ENCODE data around the gene MPV17L2. TPM values are rescaled to one million over a fixed set of nuclear protein-coding genes. Genes with fewer than 3 reads are reported as not detected.
A peak's percentile ranks its signal among the peaks of the same experiment; 100 is the strongest.

MPV17L2 gene
- total RNA-seq, 1 donor from 2014 or later = 10.6 TPM

DNA sequence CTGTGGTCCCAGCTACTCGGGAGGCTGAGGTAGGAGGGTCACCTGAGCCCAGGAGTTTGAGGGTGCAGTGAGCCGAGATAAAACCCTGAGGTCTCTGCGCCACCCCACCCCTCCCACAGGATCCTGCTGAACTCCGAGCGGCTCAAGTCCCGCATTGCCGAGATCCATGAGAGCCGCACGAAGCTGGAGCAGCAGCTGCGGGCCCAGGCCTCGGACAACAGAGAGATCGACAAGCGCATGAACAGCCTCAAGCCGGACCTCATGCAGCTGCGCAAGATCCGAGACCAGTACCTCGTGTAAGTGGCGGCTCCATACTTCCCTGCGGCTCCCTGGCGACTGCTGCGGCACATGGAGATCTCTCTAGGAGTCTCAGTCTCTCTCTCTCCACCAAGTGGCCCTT, 26.0 kb upstream of the MPV17L2 start:
- no peak overlapping the region for H3K27ac Mint-ChIP-seq
- no peaks in the 10 kb centered on the region for H3K9me3 Mint-ChIP-seq (ENCODE audit: low read depth)
- H3K36me3 Mint-ChIP-seq (ENCODE audit: insufficient read depth) = peaks cover 35% of the 10 kb centered on the region
- TF ChIP-seq, protein P1, sequence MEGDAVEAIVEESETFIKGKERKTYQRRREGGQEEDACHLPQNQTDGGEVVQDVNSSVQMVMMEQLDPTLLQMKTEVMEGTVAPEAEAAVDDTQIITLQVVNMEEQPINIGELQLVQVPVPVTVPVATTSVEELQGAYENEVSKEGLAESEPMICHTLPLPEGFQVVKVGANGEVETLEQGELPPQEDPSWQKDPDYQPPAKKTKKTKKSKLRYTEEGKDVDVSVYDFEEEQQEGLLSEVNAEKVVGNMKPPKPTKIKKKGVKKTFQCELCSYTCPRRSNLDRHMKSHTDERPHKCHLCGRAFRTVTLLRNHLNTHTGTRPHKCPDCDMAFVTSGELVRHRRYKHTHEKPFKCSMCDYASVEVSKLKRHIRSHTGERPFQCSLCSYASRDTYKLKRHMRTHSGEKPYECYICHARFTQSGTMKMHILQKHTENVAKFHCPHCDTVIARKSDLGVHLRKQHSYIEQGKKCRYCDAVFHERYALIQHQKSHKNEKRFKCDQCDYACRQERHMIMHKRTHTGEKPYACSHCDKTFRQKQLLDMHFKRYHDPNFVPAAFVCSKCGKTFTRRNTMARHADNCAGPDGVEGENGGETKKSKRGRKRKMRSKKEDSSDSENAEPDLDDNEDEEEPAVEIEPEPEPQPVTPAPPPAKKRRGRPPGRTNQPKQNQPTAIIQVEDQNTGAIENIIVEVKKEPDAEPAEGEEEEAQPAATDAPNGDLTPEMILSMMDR (IDR thresholded peaks at IDR 0.05; ENCODE audit: unreplicated experiment) = no peak
- no peaks in the 10 kb centered on the region for H3K27me3 Mint-ChIP-seq
- no peak for DNase-seq (ENCODE audit: low spot score, unreplicated experiment)
- no peak overlapping the region for H3K4me3 Mint-ChIP-seq (ENCODE audit: low read depth)
- H3K4me1 Mint-ChIP-seq (ENCODE audit: low read depth) = no peaks in the 10 kb centered on the region

DNA sequence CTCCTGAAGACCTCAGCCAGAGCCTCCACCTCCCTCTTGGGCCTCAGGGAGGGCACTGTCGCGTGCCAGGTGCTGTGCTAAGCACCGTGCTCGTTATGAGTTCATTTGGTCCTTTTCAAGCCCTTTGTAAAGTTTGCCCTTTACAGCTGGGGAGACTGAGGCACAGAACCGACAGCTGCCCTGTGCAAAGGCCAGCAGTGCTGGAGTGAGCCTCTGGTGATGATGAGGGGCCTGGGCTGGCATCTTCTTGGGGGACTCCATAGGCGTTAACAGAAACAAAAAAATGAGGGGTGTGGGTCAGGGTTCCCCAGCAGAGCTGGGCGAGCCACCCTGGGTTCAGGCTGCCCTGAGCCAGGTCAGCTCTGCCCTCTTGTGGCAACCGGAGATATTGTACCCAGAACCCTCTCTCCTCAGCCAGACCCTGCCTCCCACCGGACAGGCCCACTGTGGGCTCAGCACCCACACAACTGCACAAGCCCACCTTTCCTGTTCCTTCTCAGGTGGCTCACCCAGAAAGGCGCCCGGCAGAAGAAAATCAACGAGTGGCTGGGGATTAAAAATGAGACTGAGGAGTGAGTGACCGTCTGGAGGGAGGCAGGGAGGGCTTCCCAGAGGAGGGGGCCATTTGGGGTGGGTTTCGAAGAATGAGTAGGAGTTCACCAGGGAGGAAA, 24.9 kb upstream of the MPV17L2 start:
- Mint-ChIP-seq H3K36me3 (ENCODE audit: insufficient read depth) (peaks cover 33% of the 10 kb centered on the region), H3K27ac (no peak overlapping the region)
- no peak for DNase-seq (ENCODE audit: low spot score, unreplicated experiment)

DNA sequence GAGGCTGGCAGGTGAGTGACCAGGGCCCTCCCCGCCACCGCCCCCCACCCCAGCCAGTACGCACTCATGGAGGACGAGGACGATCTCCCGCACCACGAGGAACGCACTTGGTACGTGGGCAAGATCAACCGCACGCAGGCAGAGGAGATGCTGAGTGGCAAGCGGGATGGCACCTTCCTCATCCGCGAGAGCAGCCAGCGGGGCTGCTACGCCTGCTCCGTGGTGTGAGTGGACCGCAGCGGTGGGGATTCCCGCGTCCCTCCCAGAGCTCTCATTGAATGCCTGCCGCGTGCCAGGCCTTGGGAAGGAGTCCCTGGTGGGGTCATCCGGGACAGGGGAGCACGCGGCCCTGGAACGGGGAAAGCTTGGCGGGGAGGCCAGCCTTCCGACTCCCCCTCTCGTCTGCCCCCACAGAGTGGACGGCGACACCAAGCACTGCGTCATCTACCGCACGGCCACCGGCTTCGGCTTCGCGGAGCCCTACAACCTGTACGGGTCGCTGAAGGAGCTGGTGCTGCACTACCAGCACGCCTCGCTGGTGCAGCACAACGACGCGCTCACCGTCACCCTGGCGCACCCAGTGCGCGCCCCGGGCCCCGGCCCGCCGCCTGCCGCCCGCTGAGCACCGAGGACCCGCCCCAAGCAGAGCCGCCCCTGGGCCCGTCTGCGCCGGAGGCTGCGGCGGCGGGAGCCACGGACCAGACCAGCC, 24.2 kb upstream of the MPV17L2 start:
- H3K27ac Mint-ChIP-seq = no peak overlapping the region
- H3K27me3 Mint-ChIP-seq = peaks cover 1% of the 10 kb centered on the region
- no peak for DNase-seq (ENCODE audit: low spot score, unreplicated experiment)
- TF ChIP-seq, protein P1 (IDR thresholded peaks at IDR 0.05; ENCODE audit: unreplicated experiment) = no peak
- no peaks in the 10 kb centered on the region for H3K9me3 Mint-ChIP-seq (ENCODE audit: low read depth)
- no peak overlapping the region for H3K4me3 Mint-ChIP-seq (ENCODE audit: low read depth)
- H3K36me3 Mint-ChIP-seq (ENCODE audit: insufficient read depth) = peaks cover 29% of the 10 kb centered on the region
- no peaks in the 10 kb centered on the region for H3K4me1 Mint-ChIP-seq (ENCODE audit: low read depth)

More for the DNA sequence above, 24.9 kb upstream of the MPV17L2 start:
- Mint-ChIP-seq H3K9me3 (ENCODE audit: low read depth) (no peaks in the 10 kb centered on the region), H3K4me1 (ENCODE audit: low read depth) (no peaks in the 10 kb centered on the region), H3K27me3 (no peaks in the 10 kb centered on the region), H3K4me3 (ENCODE audit: low read depth) (no peak overlapping the region)
- TF ChIP-seq, protein P1 (IDR thresholded peaks at IDR 0.05; ENCODE audit: unreplicated experiment) = peak; percentile 71

DNA sequence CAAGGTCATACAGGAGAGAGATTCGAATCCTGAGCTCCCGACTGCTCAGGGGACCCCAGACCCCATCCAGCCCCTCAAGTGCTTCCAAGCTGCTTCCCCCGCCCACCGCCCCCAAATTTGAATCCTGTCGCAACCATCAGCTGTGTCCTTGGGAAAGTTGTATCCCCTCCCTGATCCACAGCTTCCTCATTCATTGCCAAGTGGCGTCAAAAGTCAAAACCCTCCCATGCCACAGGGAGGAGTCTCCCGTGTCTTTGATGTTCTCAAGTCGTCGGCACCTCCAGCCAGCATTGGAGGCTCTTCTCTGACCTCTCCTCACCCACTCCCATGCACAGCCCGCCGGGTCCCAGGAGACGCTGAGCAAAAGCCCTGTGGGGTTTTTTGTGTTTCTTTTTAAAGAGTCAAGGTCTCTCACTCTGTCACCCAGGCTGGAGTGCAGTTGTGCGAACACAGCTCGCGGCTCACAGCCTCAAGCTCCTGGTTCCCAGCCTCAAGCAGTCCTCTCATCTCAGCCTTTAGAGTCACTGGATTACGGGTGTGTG, 22.2 kb upstream of the MPV17L2 start:
- peaks cover 24% of the 10 kb centered on the region for H3K36me3 Mint-ChIP-seq (ENCODE audit: insufficient read depth)
- no peaks in the 10 kb centered on the region for H3K4me1 Mint-ChIP-seq (ENCODE audit: low read depth)
- H3K9me3 Mint-ChIP-seq (ENCODE audit: low read depth) = no peaks in the 10 kb centered on the region
- no peak overlapping the region for H3K4me3 Mint-ChIP-seq (ENCODE audit: low read depth)
- no peak for DNase-seq (ENCODE audit: low spot score, unreplicated experiment)
- TF ChIP-seq, protein P1 (IDR thresholded peaks at IDR 0.05; ENCODE audit: unreplicated experiment) = no peak
- no peak overlapping the region for H3K27ac Mint-ChIP-seq
- peaks cover 18% of the 10 kb centered on the region for H3K27me3 Mint-ChIP-seq

DNA sequence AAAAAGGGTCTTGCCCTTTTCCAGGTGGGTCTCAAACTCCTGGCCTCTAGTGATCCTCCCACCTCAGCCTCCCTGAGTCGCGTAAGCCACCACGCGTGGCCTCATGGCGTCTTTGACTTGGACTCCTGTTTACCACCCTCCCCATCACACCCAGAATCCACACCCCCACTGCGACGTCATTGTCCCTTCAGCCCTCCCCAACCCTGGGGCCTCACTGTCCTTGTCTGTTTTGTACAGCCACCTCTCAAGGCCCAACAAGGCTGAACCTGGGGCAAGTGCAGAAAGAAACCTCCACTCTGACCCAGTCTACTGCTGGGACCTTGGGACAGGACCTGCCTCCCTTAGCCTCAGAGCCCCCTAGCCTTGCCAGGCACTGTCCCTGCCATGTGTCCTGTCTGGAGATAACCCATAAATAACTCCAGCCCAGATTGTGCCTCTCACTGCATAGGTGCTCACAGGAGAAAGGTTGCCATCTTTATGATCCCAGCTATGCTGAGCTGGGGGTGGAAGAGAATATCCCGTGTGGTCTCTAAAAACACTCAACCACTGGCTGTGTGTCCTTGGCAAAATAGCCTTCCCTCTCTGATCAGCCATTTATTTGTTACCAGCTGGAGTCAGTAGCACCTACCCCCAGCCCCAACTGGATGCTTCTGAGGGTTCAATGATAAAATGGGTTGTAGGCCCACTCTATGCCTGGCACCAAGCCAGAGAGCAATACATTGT, 21.3 kb upstream of the MPV17L2 start:
- H3K27me3 Mint-ChIP-seq = peaks cover 18% of the 10 kb centered on the region
- H3K4me1 Mint-ChIP-seq (ENCODE audit: low read depth) = no peaks in the 10 kb centered on the region
- no peak overlapping the region for H3K4me3 Mint-ChIP-seq (ENCODE audit: low read depth)
- TF ChIP-seq, protein P1 (IDR thresholded peaks at IDR 0.05; ENCODE audit: unreplicated experiment) = no peak
- DNase-seq (ENCODE audit: low spot score, unreplicated experiment) = no peak
- no peaks in the 10 kb centered on the region for H3K9me3 Mint-ChIP-seq (ENCODE audit: low read depth)
- H3K27ac Mint-ChIP-seq = no peak overlapping the region
- peaks cover 21% of the 10 kb centered on the region for H3K36me3 Mint-ChIP-seq (ENCODE audit: insufficient read depth)

Data from progenitor cell of endocrine pancreas (in vitro differentiated cells).